ENCODE results near the gene ASB12.

The ASB12 gene

GRCh38 chrX:64184396-64184795 is 46.0 kb downstream of the ASB12 start:
- no peak for DNase-seq

- no peak for DNase-seq
Measured at GRCh38 chrX:64182208-64182607, 48.2 kb downstream of the ASB12 start.

- no peak for DNase-seq
Measured at GRCh38 chrX:64176876-64177275, 53.5 kb downstream of the ASB12 start.

All from SHP77 (cell line).